Measurements from ENCODE around the gene GLYAT. TPM values are rescaled to one million over a fixed set of nuclear protein-coding genes. Genes with fewer than 3 reads are reported as not detected.

Gene GLYAT
- total and polyA plus RNA-seq, 2 experiments from 2014 or later, result 0.10 TPM; not detected in 1

- TF ChIP-seq REST (IDR thresholded peaks at IDR 0.05; ENCODE audit: unreplicated experiment), result no peak
- no peak for TF ChIP-seq ZNF331 (CRISPR knock-in tag; IDR thresholded peaks at IDR 0.05; ENCODE audit: low read depth)
- no peak for TF ChIP-seq ETS1 (IDR thresholded peaks at IDR 0.05)
- no peak for TF ChIP-seq STAT1 (IDR thresholded peaks at IDR 0.05; ENCODE audit: unreplicated experiment)
Observed at GRCh38 chr11:58742140-58742539, 10.4 kb upstream of the GLYAT start (continued).

- ATAC-seq, result no peak
- H3K4me3 Mint-ChIP-seq, result no peak overlapping the region
Observed at GRCh38 chr11:58741127-58741526, 9.4 kb upstream of the GLYAT start.

More at GRCh38 chr11:58741127-58741526, 9.4 kb upstream of the GLYAT start:
- no peaks in the 10 kb centered on the region for H3K27me3 ChIP-seq (ENCODE audit: insufficient read depth)
- H3K27ac Mint-ChIP-seq, result no peak overlapping the region
- peaks cover 33% of the 10 kb centered on the region for H3K36me3 Mint-ChIP-seq (ENCODE audit: low read depth)
- no peaks in the 10 kb centered on the region for H3K27me3 Mint-ChIP-seq (ENCODE audit: insufficient read depth, low read depth, poor library complexity)
- peaks cover 87% of the 10 kb centered on the region for H3K9me3 Mint-ChIP-seq
- H3F3A ChIP-seq (replicated peaks; ENCODE audit: low read depth), result no peaks in the 10 kb centered on the region
- peaks cover 10% of the 10 kb centered on the region; the same call in 1 of the 2 replicates for H3K9me2 ChIP-seq (ENCODE audit: insufficient read depth)
- H3K36me3 ChIP-seq (ENCODE audit: insufficient read depth), result peaks cover 11% of the 10 kb centered on the region
- H2AFZ ChIP-seq, result no peak overlapping the region
- no peaks in the 10 kb centered on the region for H3K79me2 ChIP-seq (replicated peaks; ENCODE audit: insufficient read depth)
- no peak for DNase-seq (ENCODE audit: low spot score)
- H3K4me3 ChIP-seq, result no peak overlapping the region
- H3K4me1 Mint-ChIP-seq, result no peaks in the 10 kb centered on the region
- no peak for TF ChIP-seq POLR2AphosphoS5 (IDR thresholded peaks at IDR 0.05; ENCODE audit: low read depth)
- TF ChIP-seq ETS1 (IDR thresholded peaks at IDR 0.05), result no peak
- no peak for TF ChIP-seq CREB1 (CRISPR knock-in tag; IDR thresholded peaks at IDR 0.05; ENCODE audit: low read depth)
- TF ChIP-seq EZH2phosphoT487 (IDR thresholded peaks at IDR 0.05; ENCODE audit: unreplicated experiment), result no peak
- TF ChIP-seq ZNF114 (CRISPR knock-in tag; IDR thresholded peaks at IDR 0.05), result no peak
- TF ChIP-seq EZH2 (IDR thresholded peaks at IDR 0.05; ENCODE audit: low read depth, unreplicated experiment), result no peak
- no peak for TF ChIP-seq ZNF331 (CRISPR knock-in tag; IDR thresholded peaks at IDR 0.05; ENCODE audit: low read depth)
- no peak for TF ChIP-seq JUNB (IDR thresholded peaks at IDR 0.05; ENCODE audit: unreplicated experiment)
- no peaks in the 10 kb centered on the region for H4K20me1 ChIP-seq (replicated peaks; ENCODE audit: insufficient read depth)
- no peak overlapping the region for H3K4me2 ChIP-seq
- no peak overlapping the region for H3K27ac ChIP-seq (ENCODE audit: low read depth)
- no peaks in the 10 kb centered on the region for H3K4me1 ChIP-seq (ENCODE audit: insufficient read depth)

Data from GM23338 (cell line).